ENCODE measurements around the gene RAMP1.

- TF ChIP-seq CTCF (IDR thresholded peaks at IDR 0.05; ENCODE audit: low read depth, low read length, missing input control) (no peak), RAD21 (IDR thresholded peaks at IDR 0.05) (no peak), SP1 (IDR thresholded peaks at IDR 0.05) (no peak), ATF3 (IDR thresholded peaks at IDR 0.05) (no peak), HNF4A (conservative IDR thresholded peaks at IDR 0.05) (no peak), MAX (IDR thresholded peaks at IDR 0.05) (no peak), TAF1 (conservative IDR thresholded peaks at IDR 0.05) (no peak), ZBTB33 (IDR thresholded peaks at IDR 0.05) (no peak), YY1 (IDR thresholded peaks at IDR 0.05) (no peak), EGR1 (IDR thresholded peaks at IDR 0.05; ENCODE audit: low read depth in 2 of 2) (no peak), REST (IDR thresholded peaks at IDR 0.05) (no peak)
Observed at GRCh38 chr2:237956402-237956736, 96.9 kb downstream of the RAMP1 start.

Data from liver (tissue), 3 donors.